ENCODE measurements around the gene GBP2. TPM values are rescaled to one million over a fixed set of nuclear protein-coding genes. Genes with fewer than 3 reads are reported as not detected.

Gene GBP2
- total and polyA plus RNA-seq, 2 of the 4 experiments (the other 2 are of a cell fraction), result 8.2 to 17.7 TPM

GRCh38 chr1:89169166-89169565, 43.3 kb upstream of the GBP2 start:
- ChIA-PET CTCF (no interaction called here), POLR2A (ENCODE audit: unreplicated experiment) (interaction anchor here (0.5 to 0.6 kb wide), 2 partner anchors 233 to 1472 kb away, joined by 4 to 5 read pairs; no protein-coding TSS in a partner anchor)
- intact Hi-C loops (cut with micrococcal nuclease), result no loop called here
- ATAC-seq (ENCODE audit: low read depth) (no peak), DNase-seq (no peak)
- Histone ChIP-seq H4K5ac (ENCODE audit: low read depth, low read length) (no peak overlapping the region), H4K20me1 (ENCODE audit: insufficient read depth, low read length) (no peaks in the 10 kb centered on the region), H3K4ac (ENCODE audit: low read depth, low read length) (no peak overlapping the region), H2BK5ac (ENCODE audit: low read depth, low read length, poor library complexity, severe bottlenecking) (no peak overlapping the region), H2AFZ (replicated peaks; ENCODE audit: low read length, poor library complexity) (no peak overlapping the region), H3K4me3 (ENCODE audit: insufficient read depth, low read depth, low read length) (no peak overlapping the region), H4K8ac (ENCODE audit: low read depth in 2 of 2, low read length in 2 of 2) (no peak overlapping the region), H2AK9ac (replicated peaks; ENCODE audit: low read depth, low read length, poor library complexity) (no peak overlapping the region), H3K9ac (ENCODE audit: low read depth, low read length) (no peak overlapping the region), H2AK5ac (ENCODE audit: low read depth, low read length) (no peak overlapping the region), H3K9me3 (ENCODE audit: control insufficient read depth, insufficient read depth, low read length) (no peaks in the 10 kb centered on the region), H3K18ac (ENCODE audit: low read depth, low read length) (no peak overlapping the region), H4K91ac (ENCODE audit: insufficient read depth, low read depth, low read length) (no peak overlapping the region), H3K9me1 (ENCODE audit: insufficient read depth, low read length) (no peaks in the 10 kb centered on the region), H3K4me1 (ENCODE audit: control insufficient read depth, insufficient read depth, low read length) (no peaks in the 10 kb centered on the region), H2BK20ac (ENCODE audit: low read depth, low read length) (no peak overlapping the region), H2BK15ac (ENCODE audit: low read depth, low read length) (no peak overlapping the region), H2BK120ac (ENCODE audit: low read depth, low read length) (no peak overlapping the region), H3K36me3 (ENCODE audit: control insufficient read depth, insufficient read depth, low read length) (no peaks in the 10 kb centered on the region), H3K27ac (ENCODE audit: insufficient read depth, low read length) (no peak overlapping the region), H3K23ac (ENCODE audit: low read depth, low read length) (no peak overlapping the region), H3K4me2 (ENCODE audit: low read depth, low read length) (no peak overlapping the region), H3K79me1 (ENCODE audit: low read depth in 1 of 2, low read length in 2 of 2) (no peaks in the 10 kb centered on the region), H3K56ac (ENCODE audit: extremely low read depth, insufficient read depth, low read length) (no peak overlapping the region), H3K27me3 (ENCODE audit: control insufficient read depth, insufficient read depth, low read length) (no peaks in the 10 kb centered on the region), H3K14ac (replicated peaks; ENCODE audit: low read depth, low read length) (no peak overlapping the region)
- dilution Hi-C loops (cut with HindIII; ENCODE audit: low sequenced_read_pairs, unreplicated experiment), result no loop called here
- no TSS peak for BruUV-seq (replicated peaks)
- in situ Hi-C loops (cut with MboI; ENCODE audit: low sequenced_read_pairs), result no loop called here
- WGBS, 2 experiments (ENCODE audit: extremely low coverage in 2 of 2, insufficient read length in 1 of 2), result no CpG with 5 or more reads among the region's 2 CpGs
- no peak for TF ChIP-seq RAD21 (IDR thresholded peaks at IDR 0.05; ENCODE audit: low read length)
- no peak for TF ChIP-seq BHLHE40 (IDR thresholded peaks at IDR 0.05; ENCODE audit: low read depth, low read length)
- no peak for TF ChIP-seq USF2 (IDR thresholded peaks at IDR 0.05; ENCODE audit: low read depth, low read length)
- TF ChIP-seq CTCF (conservative IDR thresholded peaks at IDR 0.05; ENCODE audit: low read depth, low read length), result no peak
- TF ChIP-seq SMC3 (IDR thresholded peaks at IDR 0.05; ENCODE audit: low read depth, low read length), result no peak
- no peak for TF ChIP-seq MAZ (IDR thresholded peaks at IDR 0.05; ENCODE audit: borderline replicate concordance, low read depth, low read length)
- TF ChIP-seq MXI1 (IDR thresholded peaks at IDR 0.05; ENCODE audit: borderline replicate concordance, low read depth, low read length), result no peak
- TF ChIP-seq ELK1 (IDR thresholded peaks at IDR 0.05; ENCODE audit: borderline replicate concordance, low read depth, low read length), result no peak
- no peak for TF ChIP-seq RCOR1 (IDR thresholded peaks at IDR 0.05; ENCODE audit: insufficient replicate concordance, low read length)
- no peak for TF ChIP-seq MAFK (IDR thresholded peaks at IDR 0.05; ENCODE audit: low read depth, low read length)
- no peak for TF ChIP-seq CEBPB (IDR thresholded peaks at IDR 0.05; ENCODE audit: low read depth, low read length)
- no peak for TF ChIP-seq FOS (IDR thresholded peaks at IDR 0.05; ENCODE audit: low read depth, low read length)
- no peak for TF ChIP-seq RFX5 (IDR thresholded peaks at IDR 0.05; ENCODE audit: low read depth, low read length)

Data from IMR-90 (cell line).